ENCODE results near the gene FRMD4A.
A peak's percentile ranks its signal among the peaks of the same experiment; 100 is the strongest.

Gene FRMD4A

DNA sequence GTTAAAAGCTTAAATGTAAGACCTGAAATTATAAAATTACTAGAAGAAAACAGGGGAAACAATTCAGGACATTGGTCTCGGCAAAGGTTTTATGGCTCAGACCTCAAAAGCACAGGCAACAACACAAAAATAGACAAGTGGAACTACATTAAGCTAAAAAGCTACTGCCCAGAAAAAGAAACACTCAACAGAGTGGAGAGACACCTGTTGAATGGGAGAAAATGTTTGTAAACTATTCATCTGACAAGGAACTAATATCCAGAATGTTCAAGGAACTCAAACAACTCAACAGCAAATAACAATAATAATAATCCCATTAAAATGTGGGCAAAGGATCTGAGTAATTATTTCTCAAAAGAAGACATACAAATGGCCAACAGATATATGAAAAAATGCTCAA is 170.4 kb downstream of the FRMD4A start:
- TF ChIP-seq, protein P1, sequence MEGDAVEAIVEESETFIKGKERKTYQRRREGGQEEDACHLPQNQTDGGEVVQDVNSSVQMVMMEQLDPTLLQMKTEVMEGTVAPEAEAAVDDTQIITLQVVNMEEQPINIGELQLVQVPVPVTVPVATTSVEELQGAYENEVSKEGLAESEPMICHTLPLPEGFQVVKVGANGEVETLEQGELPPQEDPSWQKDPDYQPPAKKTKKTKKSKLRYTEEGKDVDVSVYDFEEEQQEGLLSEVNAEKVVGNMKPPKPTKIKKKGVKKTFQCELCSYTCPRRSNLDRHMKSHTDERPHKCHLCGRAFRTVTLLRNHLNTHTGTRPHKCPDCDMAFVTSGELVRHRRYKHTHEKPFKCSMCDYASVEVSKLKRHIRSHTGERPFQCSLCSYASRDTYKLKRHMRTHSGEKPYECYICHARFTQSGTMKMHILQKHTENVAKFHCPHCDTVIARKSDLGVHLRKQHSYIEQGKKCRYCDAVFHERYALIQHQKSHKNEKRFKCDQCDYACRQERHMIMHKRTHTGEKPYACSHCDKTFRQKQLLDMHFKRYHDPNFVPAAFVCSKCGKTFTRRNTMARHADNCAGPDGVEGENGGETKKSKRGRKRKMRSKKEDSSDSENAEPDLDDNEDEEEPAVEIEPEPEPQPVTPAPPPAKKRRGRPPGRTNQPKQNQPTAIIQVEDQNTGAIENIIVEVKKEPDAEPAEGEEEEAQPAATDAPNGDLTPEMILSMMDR (IDR thresholded peaks at IDR 0.05; ENCODE audit: insufficient read depth, low read depth, low read length, missing control alignments) = no peak
- H3K4me3 ChIP-seq (ENCODE audit: low read length) = no peak overlapping the region
- no peak for DNase-seq (ENCODE audit: low read depth)

DNA sequence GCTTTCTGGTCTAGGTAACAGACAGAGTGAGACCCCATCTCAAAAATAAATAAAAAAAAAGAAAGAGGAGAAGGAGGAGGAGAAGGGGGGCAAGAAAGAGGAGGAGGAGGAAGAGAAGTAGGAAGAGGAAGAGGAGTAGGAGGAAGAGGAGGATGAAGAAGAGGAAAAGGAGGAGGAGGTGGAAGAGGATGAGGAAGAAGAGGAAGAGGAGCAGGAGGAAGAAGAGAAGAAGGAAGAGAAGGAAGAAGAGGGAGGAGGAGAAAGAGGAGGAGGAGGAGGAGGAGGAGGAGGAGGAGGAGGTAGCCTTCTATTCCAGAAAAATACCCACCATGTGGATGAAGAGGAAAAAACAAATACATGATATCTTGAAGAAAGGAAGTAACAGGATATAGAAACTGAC is 172.1 kb downstream of the FRMD4A start:
- no peak overlapping the region for H3K4me3 ChIP-seq (ENCODE audit: low read length)
- no peak for DNase-seq (ENCODE audit: low read depth)
- TF ChIP-seq, protein P1 (IDR thresholded peaks at IDR 0.05; ENCODE audit: insufficient read depth, low read depth, low read length, missing control alignments) = no peak

DNA sequence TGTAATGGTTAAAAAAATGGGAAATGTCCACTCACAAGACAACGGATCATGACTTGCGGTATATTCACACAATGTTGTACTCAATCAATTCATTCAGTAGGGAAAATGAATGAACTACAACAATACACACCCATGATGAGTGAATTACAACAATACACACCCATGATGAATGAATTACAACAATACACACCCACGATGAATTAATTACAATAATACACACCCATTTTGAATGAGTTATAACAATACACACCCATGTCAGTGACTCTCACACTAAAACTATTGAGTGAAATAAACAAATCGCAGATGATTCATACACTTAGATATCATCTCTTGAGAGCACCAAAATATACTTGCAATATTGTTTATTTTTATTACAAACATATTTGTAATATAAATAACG is 174.6 kb downstream of the FRMD4A start:
- H3K4me3 ChIP-seq (ENCODE audit: low read length) = no peak overlapping the region
- TF ChIP-seq, protein P1 (IDR thresholded peaks at IDR 0.05; ENCODE audit: insufficient read depth, low read depth, low read length, missing control alignments) = no peak
- peak; percentile 24 for DNase-seq (ENCODE audit: low read depth)

DNA sequence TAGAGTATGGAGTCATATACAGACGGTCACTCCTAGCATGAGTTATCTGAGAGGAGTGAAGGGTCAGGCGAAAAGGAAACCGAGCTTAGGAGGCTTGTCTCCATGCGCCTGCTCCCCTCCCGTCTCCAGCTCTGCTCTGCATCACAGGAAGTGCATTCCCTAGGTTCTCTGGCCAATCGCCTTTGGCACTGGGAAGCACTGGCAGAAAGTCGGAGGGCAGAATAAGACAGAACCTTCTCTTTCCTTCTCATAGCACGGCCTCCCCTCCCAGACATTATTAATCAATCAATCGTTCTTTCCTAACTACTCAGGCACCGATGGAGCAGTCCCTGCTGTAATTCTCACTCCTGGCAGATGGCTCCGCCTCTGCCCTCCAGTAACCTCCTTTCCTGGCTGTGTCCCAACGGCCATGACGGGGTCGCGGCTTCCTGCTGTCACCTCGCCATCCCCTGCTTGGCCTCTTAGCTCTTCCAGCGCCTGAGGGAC is 177.1 kb downstream of the FRMD4A start:
- no peak overlapping the region for H3K4me3 ChIP-seq (ENCODE audit: low read length)
- no peak for DNase-seq (ENCODE audit: low read depth)
- TF ChIP-seq, protein P1 (IDR thresholded peaks at IDR 0.05; ENCODE audit: insufficient read depth, low read depth, low read length, missing control alignments) = no peak

DNA sequence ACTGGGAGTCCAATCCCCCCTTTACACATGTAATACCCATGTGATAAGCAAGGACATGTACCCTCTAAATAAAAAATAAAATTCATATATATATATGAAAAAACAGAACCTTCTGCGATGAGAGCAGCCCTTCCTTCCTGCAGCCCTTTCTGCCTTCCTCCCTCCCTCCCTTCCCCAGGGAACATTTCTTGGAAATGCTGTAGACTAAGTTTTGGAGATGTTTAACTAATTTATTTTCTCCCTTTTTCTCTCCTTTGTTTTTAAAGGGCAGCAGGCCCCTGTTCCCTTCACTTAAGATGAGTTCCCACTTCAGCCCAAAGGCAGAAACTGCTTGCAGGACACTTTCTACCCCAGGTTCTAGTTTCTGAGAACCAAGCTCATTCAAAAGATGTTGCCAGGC is 179.2 kb downstream of the FRMD4A start:
- H3K4me3 ChIP-seq (ENCODE audit: low read length) = no peak overlapping the region
- TF ChIP-seq, protein P1 (IDR thresholded peaks at IDR 0.05; ENCODE audit: insufficient read depth, low read depth, low read length, missing control alignments) = no peak
- no peak for DNase-seq (ENCODE audit: low read depth)

DNA sequence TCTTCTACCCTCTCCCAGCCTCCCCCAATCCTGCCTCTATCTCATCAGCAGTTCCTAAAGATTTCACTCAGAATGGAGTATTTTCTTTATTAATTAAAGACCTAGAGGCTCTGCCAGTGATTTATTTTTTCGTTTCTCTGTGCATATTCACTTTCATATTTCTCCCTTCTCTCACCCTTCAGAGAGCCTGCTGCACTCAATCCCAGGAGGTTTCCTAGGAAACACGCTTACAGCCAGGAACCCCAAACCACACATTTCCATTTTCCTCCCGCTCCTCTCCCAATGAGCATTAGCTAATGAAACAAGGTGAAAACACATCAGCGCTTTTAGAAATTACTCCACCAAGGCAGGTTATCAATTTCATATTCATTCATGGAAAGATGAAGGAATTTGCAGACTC is 180.2 kb downstream of the FRMD4A start:
- no peak for DNase-seq (ENCODE audit: low read depth)
- no peak overlapping the region for H3K4me3 ChIP-seq (ENCODE audit: low read length)
- TF ChIP-seq, protein P1 (IDR thresholded peaks at IDR 0.05; ENCODE audit: insufficient read depth, low read depth, low read length, missing control alignments) = no peak

DNA sequence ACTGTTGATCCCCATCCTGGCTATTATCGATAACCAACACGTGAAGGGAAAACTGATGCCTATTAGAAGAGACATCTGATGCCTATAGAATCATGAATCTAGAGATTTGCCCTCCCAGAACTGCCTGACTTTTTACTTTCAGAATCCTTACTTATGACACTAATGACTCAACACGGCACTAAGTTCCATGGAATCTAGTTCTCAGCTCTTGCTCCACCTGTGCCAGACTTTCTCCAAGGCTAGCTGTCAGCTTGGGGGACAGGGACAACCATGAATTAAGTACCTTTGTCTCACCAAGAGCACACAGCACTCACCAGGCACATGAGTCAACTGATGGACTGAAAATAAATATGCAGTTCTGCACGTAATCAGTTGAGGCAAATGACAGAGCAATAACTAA is 184.2 kb downstream of the FRMD4A start:
- peak; percentile 11 for DNase-seq (ENCODE audit: low read depth)
- H3K4me3 ChIP-seq (ENCODE audit: low read length) = no peak overlapping the region
- TF ChIP-seq, protein P1 (IDR thresholded peaks at IDR 0.05; ENCODE audit: insufficient read depth, low read depth, low read length, missing control alignments) = no peak

Data from epithelial cell of esophagus (primary cell).